GM18951 (cell line): ENCODE results near the gene WFDC1.

Experiments
- POLR2A ChIP-seq: IDR thresholded peaks from 4 replicates; pipeline ENCODE4 v1.6.1; 2011; ENCODE audit warnings: mild to moderate bottlenecking; ENCODE audit not compliant: insufficient read length, insufficient read depth; ENCODE audit errors: extremely low read depth
- in situ Hi-C: fragments of 300-500 bp; cut with MboI; formaldehyde crosslinking; loops from one replicate; pipeline ENCODE4 v1.12.0; 2022; ENCODE audit warnings: low sequenced_read_pairs, mixed read lengths, inconsistent platforms; ENCODE audit not compliant: unreplicated experiment

WFDC1 gene

DNA sequence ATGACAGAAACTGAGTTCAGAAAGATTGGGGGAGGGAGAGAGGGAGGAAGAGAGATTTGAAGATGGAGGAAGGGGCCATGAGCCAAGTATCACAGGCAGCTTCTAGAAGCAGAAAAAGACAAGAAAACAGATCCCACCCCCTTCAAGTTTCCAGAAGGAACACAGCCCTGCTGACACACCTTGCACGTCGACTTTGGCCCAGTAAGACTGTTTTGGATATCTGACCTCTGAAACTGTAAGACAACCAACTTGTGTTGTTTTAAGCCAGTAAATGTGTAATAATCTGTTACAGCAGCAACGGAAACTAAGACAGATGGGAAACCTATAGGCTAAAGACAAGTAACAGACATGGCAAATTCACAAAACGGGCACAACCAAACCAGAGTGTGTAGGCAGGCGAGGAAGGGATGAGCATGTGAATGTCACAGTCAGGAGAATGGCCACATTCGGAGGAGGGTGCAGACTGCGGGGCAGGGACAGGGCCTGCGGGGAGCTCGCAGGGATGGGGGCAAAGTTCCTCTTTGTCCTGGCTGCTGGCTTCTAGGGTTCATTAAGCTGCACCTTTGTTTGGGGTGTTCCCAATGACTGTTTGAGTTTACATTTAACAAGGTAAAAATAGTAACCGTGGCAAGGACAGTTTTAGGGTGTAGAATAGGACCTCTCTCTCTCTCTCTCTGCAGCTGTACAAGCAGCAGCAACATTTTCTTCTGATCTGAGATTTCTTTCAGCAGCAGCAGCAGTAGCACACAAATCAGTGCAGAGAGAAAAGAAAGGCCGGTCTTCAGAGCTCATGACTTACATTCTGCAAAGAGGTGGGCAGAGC is 55.4 kb downstream of the WFDC1 start:
- no peak for TF ChIP-seq POLR2A
- in situ Hi-C loops: no loop called here

DNA sequence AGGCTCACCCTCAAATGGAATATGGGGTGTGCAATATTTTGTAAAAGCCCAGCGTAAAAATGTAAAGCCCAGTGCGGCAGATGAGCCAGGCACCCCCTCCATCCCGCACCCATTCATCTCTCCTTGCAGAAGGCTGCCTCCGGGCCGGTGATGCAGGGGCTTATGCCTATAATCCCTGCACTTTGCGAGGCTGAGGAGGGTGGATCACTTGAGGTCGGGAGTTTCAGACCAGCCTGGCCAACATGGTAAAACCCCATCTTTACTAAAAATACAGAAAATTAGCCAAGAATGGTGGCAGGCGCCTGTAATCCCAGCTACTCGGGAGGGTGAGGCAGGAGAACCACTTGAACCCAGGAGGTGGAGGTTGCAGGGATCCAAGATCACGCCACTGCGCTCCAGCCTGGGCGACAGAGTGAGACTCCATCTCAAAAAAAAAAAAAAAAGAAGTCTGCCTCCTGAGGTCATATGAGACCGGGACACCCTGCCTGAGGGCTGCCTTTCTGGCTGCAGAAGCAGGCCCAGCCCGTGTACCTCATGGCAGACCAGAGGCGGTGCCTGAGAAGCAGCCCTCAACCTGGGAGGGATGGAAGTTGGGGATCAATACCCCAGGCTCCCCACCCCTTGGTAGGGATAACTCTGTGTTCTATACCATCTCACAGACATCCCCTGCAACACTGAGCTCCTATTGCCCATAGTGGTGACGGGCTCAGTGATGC is 56.2 kb downstream of the WFDC1 start:
- no peak for TF ChIP-seq POLR2A
- in situ Hi-C loops: no loop called here

DNA sequence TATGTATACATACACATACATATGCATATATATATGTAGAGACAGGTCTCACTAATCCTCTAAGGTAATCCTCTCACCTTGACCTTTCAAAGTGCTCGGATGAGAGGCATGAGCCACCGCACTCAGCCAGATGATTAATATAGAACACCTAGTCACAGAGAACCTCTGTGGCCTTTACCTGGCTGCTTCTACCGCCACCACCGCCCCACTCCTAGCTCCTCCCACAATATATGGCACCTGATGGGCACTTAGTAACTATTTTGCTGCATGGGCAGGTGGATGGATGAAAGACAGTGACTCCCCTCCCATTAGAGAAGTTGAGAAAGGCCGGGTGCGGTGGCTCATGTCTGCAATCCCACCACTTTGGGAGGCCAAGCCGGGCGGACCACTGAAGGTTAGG is 57.0 kb downstream of the WFDC1 start:
- in situ Hi-C loops: no loop called here
- no peak for TF ChIP-seq POLR2A

GRCh38 chr16:84354306-84354705 is 59.6 kb downstream of the WFDC1 start:
- no peak for TF ChIP-seq POLR2A
- in situ Hi-C loops: no loop called here

GRCh38 chr16:84355149-84355548 is 60.5 kb downstream of the WFDC1 start:
- no peak for TF ChIP-seq POLR2A
- in situ Hi-C loops: no loop called here

DNA sequence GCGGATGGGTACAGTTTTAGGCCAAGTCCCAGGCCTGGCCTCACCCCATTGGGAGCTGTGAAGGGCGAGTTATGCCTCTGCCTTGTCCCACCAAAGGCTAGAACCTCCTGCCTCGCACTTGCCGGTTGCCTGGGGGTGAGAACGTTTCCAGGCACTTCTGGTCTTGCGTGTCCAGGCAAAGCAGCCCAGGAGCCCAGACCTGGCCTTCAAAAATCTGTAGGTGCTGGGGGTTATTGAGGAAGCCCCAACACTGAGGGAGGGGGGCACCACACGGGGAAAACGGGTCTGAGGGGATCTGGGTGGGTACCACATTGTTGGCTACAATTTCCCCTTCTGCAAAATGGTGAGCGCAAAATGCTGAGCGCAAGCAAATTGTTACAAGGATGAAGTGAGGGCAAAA is 61.5 kb downstream of the WFDC1 start:
- in situ Hi-C loops: no loop called here

GRCh38 chr16:84356591-84357116 is 62.0 kb downstream of the WFDC1 start:
- no peak for TF ChIP-seq POLR2A
- in situ Hi-C loops: no loop called here

More for the DNA sequence above, 61.5 kb downstream of the WFDC1 start:
- no peak for TF ChIP-seq POLR2A

GRCh38 chr16:84357191-84357651 is 62.5 kb downstream of the WFDC1 start:
- in situ Hi-C loops: no loop called here
- TF ChIP-seq POLR2A: no peak

GRCh38 chr16:84358601-84359295 is 64.1 kb downstream of the WFDC1 start:
- no peak for TF ChIP-seq POLR2A
- in situ Hi-C loops: no loop called here

DNA sequence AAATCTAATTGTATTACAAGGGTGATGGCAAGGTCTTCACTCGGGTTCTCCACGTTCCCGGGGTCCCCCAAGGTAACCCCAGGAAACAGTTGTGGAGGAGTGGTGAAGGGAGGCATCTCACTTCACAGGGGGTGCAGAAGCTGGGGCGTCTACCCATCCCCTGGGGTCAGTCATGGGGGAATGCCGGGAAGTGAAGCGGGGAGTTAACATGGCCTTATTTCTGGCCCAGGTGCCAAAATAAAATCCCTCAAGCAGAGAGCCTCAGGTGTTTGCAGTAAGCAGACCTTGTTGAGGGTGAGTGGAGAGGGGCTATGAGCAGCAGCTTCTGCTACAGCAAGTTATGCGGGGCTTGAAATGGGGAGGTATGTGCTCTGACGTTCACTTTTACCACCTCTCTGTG is 64.6 kb downstream of the WFDC1 start:
- in situ Hi-C loops: no loop called here
- TF ChIP-seq POLR2A: no peak

DNA sequence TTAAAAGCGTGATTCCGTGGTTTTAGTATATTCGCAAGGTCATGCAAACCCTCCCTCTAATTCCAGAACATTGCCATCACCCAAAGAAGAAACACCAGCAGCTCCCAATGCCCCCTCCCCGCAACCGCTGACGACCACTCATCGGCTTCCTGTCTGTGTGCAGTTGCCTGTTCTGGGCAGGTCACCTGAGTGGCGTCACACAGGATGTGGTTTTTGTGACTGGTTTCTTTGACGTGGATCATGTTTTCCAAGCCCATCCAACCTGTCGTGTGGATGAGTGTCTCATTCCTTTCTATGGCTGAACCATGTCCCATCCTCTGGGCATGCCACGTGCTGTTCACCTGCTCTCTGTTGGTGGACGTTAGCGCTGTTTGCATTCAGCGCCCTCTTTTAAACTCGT is 65.5 kb downstream of the WFDC1 start:
- in situ Hi-C loops: no loop called here

GRCh38 chr16:84360748-84361147 is 66.1 kb downstream of the WFDC1 start:
- TF ChIP-seq POLR2A: no peak
- in situ Hi-C loops: no loop called here

More for the DNA sequence above, 65.5 kb downstream of the WFDC1 start:
- no peak for TF ChIP-seq POLR2A

DNA sequence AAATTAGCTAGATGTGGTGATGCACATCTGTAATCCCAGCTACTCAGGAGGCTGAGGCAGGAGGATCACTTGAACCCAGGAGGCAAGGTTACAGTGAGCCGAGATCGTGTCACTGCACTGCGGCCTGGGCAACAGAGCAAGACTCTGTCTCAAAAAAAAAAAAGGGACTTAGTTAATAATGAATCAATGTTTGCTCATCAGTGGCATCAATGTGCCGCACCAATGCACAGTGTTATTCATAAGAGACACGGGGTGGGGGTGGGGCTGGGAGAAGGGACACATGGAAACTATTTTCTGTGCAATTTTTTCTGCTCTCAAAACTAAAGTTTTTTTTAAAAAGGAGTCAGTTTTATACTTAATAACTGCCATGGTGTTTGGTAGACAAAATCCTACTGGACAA is 66.9 kb downstream of the WFDC1 start:
- TF ChIP-seq POLR2A: no peak
- in situ Hi-C loops: no loop called here
